ENCODE data around the gene CDKN2AIPNL. TPM values are rescaled to one million over a fixed set of nuclear protein-coding genes. Genes with fewer than 3 reads are reported as not detected.

Gene CDKN2AIPNL
- 33.6 and 35.6 TPM in 2 replicates for total RNA-seq

GRCh38 chr5:134411546-134412266, at the start of gene CDKN2AIPNL:
TSS of gene CDKN2AIPNL (minus strand) at chr5:134411881. CDS start at chr5:134411854, 27 bp downstream.
- Mint-ChIP-seq H3K9me3 (no peaks in the 10 kb centered on the region), H3K4me1 (ENCODE audit: low read depth) (peaks cover 26% of the 10 kb centered on the region), H3K36me3 (ENCODE audit: low read depth) (peaks cover 9% of the 10 kb centered on the region), H3K27me3 (ENCODE audit: insufficient read depth) (no peaks in the 10 kb centered on the region), H3K4me3 (peak within 1 kb of the TSS; percentile 97), H3K27ac (peak within 1 kb of the TSS; percentile 90)
- peak; percentile 87 for DNase-seq (ENCODE audit: low spot score)
- intact Hi-C loops (cut with micrococcal nuclease), result loop anchor here (1.0 to 5.0 kb wide), 10 partner anchors 26 to 234 kb away; partner anchors contain the start of genes JADE2 and SKP1

GRCh38 chr5:134460551-134460950, 48.9 kb upstream of the CDKN2AIPNL start:
- Mint-ChIP-seq H3K36me3 (ENCODE audit: low read depth) (no peaks in the 10 kb centered on the region), H3K4me3 (no peak overlapping the region), H3K4me1 (ENCODE audit: low read depth) (peaks cover 7% of the 10 kb centered on the region), H3K27ac (no peak overlapping the region), H3K27me3 (ENCODE audit: insufficient read depth) (peaks cover 6% of the 10 kb centered on the region), H3K9me3 (no peaks in the 10 kb centered on the region)
- DNase-seq (ENCODE audit: low spot score), result no peak
- intact Hi-C loops (cut with micrococcal nuclease), result no loop called here

- Mint-ChIP-seq H3K27ac (no peak overlapping the region), H3K4me1 (ENCODE audit: low read depth) (no peaks in the 10 kb centered on the region), H3K9me3 (no peaks in the 10 kb centered on the region), H3K36me3 (ENCODE audit: low read depth) (no peaks in the 10 kb centered on the region), H3K27me3 (ENCODE audit: insufficient read depth) (peaks cover 10% of the 10 kb centered on the region), H3K4me3 (no peak overlapping the region)
- DNase-seq (ENCODE audit: low spot score), result no peak
- intact Hi-C loops (cut with micrococcal nuclease), result no loop called here
Observed at GRCh38 chr5:134459491-134459890, 47.8 kb upstream of the CDKN2AIPNL start.

- H3K27ac Mint-ChIP-seq, result no peak overlapping the region
- DNase-seq (ENCODE audit: low spot score), result no peak
- H3K9me3 Mint-ChIP-seq, result no peaks in the 10 kb centered on the region
- intact Hi-C loops (cut with micrococcal nuclease), result no loop called here
- H3K27me3 Mint-ChIP-seq (ENCODE audit: insufficient read depth), result peaks cover 10% of the 10 kb centered on the region
- no peak overlapping the region for H3K4me3 Mint-ChIP-seq
- no peaks in the 10 kb centered on the region for H3K36me3 Mint-ChIP-seq (ENCODE audit: low read depth)
- H3K4me1 Mint-ChIP-seq (ENCODE audit: low read depth), result no peaks in the 10 kb centered on the region
Observed at GRCh38 chr5:134459010-134459403, 47.3 kb upstream of the CDKN2AIPNL start.

- Mint-ChIP-seq H3K4me1 (ENCODE audit: low read depth) (no peaks in the 10 kb centered on the region), H3K36me3 (ENCODE audit: low read depth) (no peaks in the 10 kb centered on the region), H3K4me3 (no peak overlapping the region)
Observed at GRCh38 chr5:134458234-134459009, 46.7 kb upstream of the CDKN2AIPNL start.

GRCh38 chr5:134457801-134458200, 46.1 kb upstream of the CDKN2AIPNL start:
- Mint-ChIP-seq H3K27ac (no peak overlapping the region), H3K27me3 (ENCODE audit: insufficient read depth) (peaks cover 14% of the 10 kb centered on the region), H3K9me3 (no peaks in the 10 kb centered on the region), H3K4me3 (no peak overlapping the region), H3K36me3 (ENCODE audit: low read depth) (no peaks in the 10 kb centered on the region), H3K4me1 (ENCODE audit: low read depth) (no peaks in the 10 kb centered on the region)
- DNase-seq (ENCODE audit: low spot score), result no peak
- intact Hi-C loops (cut with micrococcal nuclease), result no loop called here

More at GRCh38 chr5:134458234-134459009, 46.7 kb upstream of the CDKN2AIPNL start:
- H3K9me3 Mint-ChIP-seq, result no peaks in the 10 kb centered on the region
- peaks cover 13% of the 10 kb centered on the region for H3K27me3 Mint-ChIP-seq (ENCODE audit: insufficient read depth)
- intact Hi-C loops (cut with micrococcal nuclease), result no loop called here
- no peak overlapping the region for H3K27ac Mint-ChIP-seq
- no peak for DNase-seq (ENCODE audit: low spot score)

GRCh38 chr5:134456825-134457224, 45.1 kb upstream of the CDKN2AIPNL start:
- H3K4me3 Mint-ChIP-seq, result no peak overlapping the region

GRCh38 chr5:134455466-134455865, 43.8 kb upstream of the CDKN2AIPNL start:
- Mint-ChIP-seq H3K27ac (no peak overlapping the region), H3K27me3 (ENCODE audit: insufficient read depth) (peaks cover 11% of the 10 kb centered on the region), H3K36me3 (ENCODE audit: low read depth) (no peaks in the 10 kb centered on the region), H3K9me3 (no peaks in the 10 kb centered on the region), H3K4me3 (no peak overlapping the region), H3K4me1 (ENCODE audit: low read depth) (no peaks in the 10 kb centered on the region)
- DNase-seq (ENCODE audit: low spot score), result no peak
- intact Hi-C loops (cut with micrococcal nuclease), result no loop called here

More at GRCh38 chr5:134456825-134457224, 45.1 kb upstream of the CDKN2AIPNL start:
- Mint-ChIP-seq H3K4me1 (ENCODE audit: low read depth) (no peaks in the 10 kb centered on the region), H3K27me3 (ENCODE audit: insufficient read depth) (peaks cover 12% of the 10 kb centered on the region), H3K27ac (no peak overlapping the region), H3K9me3 (no peaks in the 10 kb centered on the region), H3K36me3 (ENCODE audit: low read depth) (no peaks in the 10 kb centered on the region)
- intact Hi-C loops (cut with micrococcal nuclease), result no loop called here
- DNase-seq (ENCODE audit: low spot score), result no peak

GRCh38 chr5:134453016-134453415, 41.3 kb upstream of the CDKN2AIPNL start:
- Mint-ChIP-seq H3K27me3 (ENCODE audit: insufficient read depth) (peaks cover 11% of the 10 kb centered on the region), H3K27ac (no peak overlapping the region), H3K4me1 (ENCODE audit: low read depth) (no peaks in the 10 kb centered on the region), H3K9me3 (no peaks in the 10 kb centered on the region), H3K4me3 (no peak overlapping the region), H3K36me3 (ENCODE audit: low read depth) (no peaks in the 10 kb centered on the region)
- DNase-seq (ENCODE audit: low spot score), result no peak
- intact Hi-C loops (cut with micrococcal nuclease), result no loop called here

- Mint-ChIP-seq H3K27ac (no peak overlapping the region), H3K4me3 (no peak overlapping the region), H3K27me3 (ENCODE audit: insufficient read depth) (peaks cover 11% of the 10 kb centered on the region), H3K4me1 (ENCODE audit: low read depth) (no peaks in the 10 kb centered on the region), H3K9me3 (no peaks in the 10 kb centered on the region), H3K36me3 (ENCODE audit: low read depth) (no peaks in the 10 kb centered on the region)
- no peak for DNase-seq (ENCODE audit: low spot score)
- intact Hi-C loops (cut with micrococcal nuclease), result no loop called here
Observed at GRCh38 chr5:134451936-134452505, 40.3 kb upstream of the CDKN2AIPNL start.

GRCh38 chr5:134451225-134451935, 39.7 kb upstream of the CDKN2AIPNL start:
- intact Hi-C loops (cut with micrococcal nuclease), result no loop called here
- Mint-ChIP-seq H3K27ac (no peak overlapping the region), H3K9me3 (no peaks in the 10 kb centered on the region), H3K4me3 (no peak overlapping the region), H3K36me3 (ENCODE audit: low read depth) (no peaks in the 10 kb centered on the region), H3K27me3 (ENCODE audit: insufficient read depth) (peaks cover 11% of the 10 kb centered on the region), H3K4me1 (ENCODE audit: low read depth) (no peaks in the 10 kb centered on the region)
- no peak for DNase-seq (ENCODE audit: low spot score)

GRCh38 chr5:134450374-134450773, 38.7 kb upstream of the CDKN2AIPNL start:
- H3K27ac Mint-ChIP-seq, result no peak overlapping the region
- intact Hi-C loops (cut with micrococcal nuclease), result no loop called here

More at GRCh38 chr5:134450374-134450773, 38.7 kb upstream of the CDKN2AIPNL start:
- Mint-ChIP-seq H3K4me1 (ENCODE audit: low read depth) (no peaks in the 10 kb centered on the region), H3K9me3 (no peaks in the 10 kb centered on the region), H3K36me3 (ENCODE audit: low read depth) (no peaks in the 10 kb centered on the region), H3K4me3 (no peak overlapping the region), H3K27me3 (ENCODE audit: insufficient read depth) (peaks cover 8% of the 10 kb centered on the region)
- DNase-seq (ENCODE audit: low spot score), result no peak
